ENCODE data around the gene MAP3K8.

MAP3K8 gene

GRCh38 chr10:30425336-30426075 lies 8.5 kb upstream of the MAP3K8 start:
- no peak overlapping the region for H2BK5ac ChIP-seq (ENCODE audit: low read length)
- no peak overlapping the region for H4K8ac ChIP-seq (ENCODE audit: low read depth, low read length)
- no peak overlapping the region for H2BK15ac ChIP-seq (ENCODE audit: low read length)
- H3K4me3 ChIP-seq (ENCODE audit: low read length in 2 of 2) = no peak overlapping the region
- no peak overlapping the region for H2AK5ac ChIP-seq (ENCODE audit: low read depth, low read length)
- no peak for DNase-seq (ENCODE audit: low spot score)
- no peaks in the 10 kb centered on the region for H3K36me3 ChIP-seq (replicated peaks in 1 of 2; ENCODE audit: control insufficient read depth in 2 of 2, insufficient read depth in 2 of 2, low read length in 2 of 2)
- no CpG with 5 or more reads among the region's 4 CpGs for WGBS, 2 donors (ENCODE audit: extremely low coverage in 2 of 2, insufficient read length in 2 of 2, insufficient replicate concordance in 1 of 2)
- H2AFZ ChIP-seq (ENCODE audit: low read length) = no peak overlapping the region
- H3K14ac ChIP-seq (ENCODE audit: low read length) = no peak overlapping the region
- H4K91ac ChIP-seq (ENCODE audit: low read depth, low read length, poor library complexity) = no peak overlapping the region
- H3K9ac ChIP-seq (ENCODE audit: low read depth, low read length, poor library complexity) = no peak overlapping the region
- no peaks in the 10 kb centered on the region for H3K27me3 ChIP-seq (ENCODE audit: control insufficient read depth in 3 of 3, insufficient read depth in 3 of 3, low read depth in 1 of 3, low read length in 3 of 3)
- H3K4ac ChIP-seq (ENCODE audit: low read length) = no peak overlapping the region
- no peak overlapping the region for H3K23ac ChIP-seq (ENCODE audit: low read depth, low read length, poor library complexity)
- no peak overlapping the region for H3K4me2 ChIP-seq (ENCODE audit: insufficient read depth, low read length, poor library complexity, severe bottlenecking)
- H2BK12ac ChIP-seq (ENCODE audit: low read length) = no peak overlapping the region
- H2BK120ac ChIP-seq (ENCODE audit: low read depth, low read length) = no peak overlapping the region
- H3K27ac ChIP-seq (replicated peaks; ENCODE audit: low read length) = no peak overlapping the region
- peaks cover 9 to 21% of the 10 kb centered on the region in 2 donors for H3K4me1 ChIP-seq (ENCODE audit: control insufficient read depth in 2 of 2, insufficient read depth in 1 of 2, low read depth in 1 of 2, low read length in 2 of 2)
- H3K79me1 ChIP-seq (ENCODE audit: low read depth, low read length) = no peaks in the 10 kb centered on the region
- H3K9me3 ChIP-seq (replicated peaks in 1 of 2; ENCODE audit: control insufficient read depth in 2 of 2, insufficient read depth in 1 of 2, low read depth in 1 of 2, low read length in 2 of 2) = no peaks in the 10 kb centered on the region
- no peak overlapping the region for H3K18ac ChIP-seq (ENCODE audit: low read length)

- H3K79me1 ChIP-seq (ENCODE audit: low read depth, low read length) = no peaks in the 10 kb centered on the region
- no peak overlapping the region for H3K27ac ChIP-seq (replicated peaks; ENCODE audit: low read length)
- H3K18ac ChIP-seq (ENCODE audit: low read length) = no peak overlapping the region
- H3K9me3 ChIP-seq (replicated peaks in 1 of 2; ENCODE audit: control insufficient read depth in 2 of 2, insufficient read depth in 1 of 2, low read depth in 1 of 2, low read length in 2 of 2) = no peaks in the 10 kb centered on the region
- H2BK120ac ChIP-seq (ENCODE audit: low read depth, low read length) = no peak overlapping the region
- H2BK5ac ChIP-seq (ENCODE audit: low read length) = no peak overlapping the region
- WGBS, 2 donors (ENCODE audit: extremely low coverage in 2 of 2, insufficient read length in 2 of 2, insufficient replicate concordance in 1 of 2) = no CpG with 5 or more reads among the region's 12 CpGs
- no peak overlapping the region for H3K4me3 ChIP-seq (ENCODE audit: low read length in 2 of 2)
- DNase-seq (ENCODE audit: low spot score) = no peak
- no peak overlapping the region for H4K91ac ChIP-seq (ENCODE audit: low read depth, low read length, poor library complexity)
- H2BK15ac ChIP-seq (ENCODE audit: low read length) = no peak overlapping the region
- H2AK5ac ChIP-seq (ENCODE audit: low read depth, low read length) = no peak overlapping the region
- H2AFZ ChIP-seq (ENCODE audit: low read length) = no peak overlapping the region
- H2BK12ac ChIP-seq (ENCODE audit: low read length) = no peak overlapping the region
- no peak overlapping the region for H3K4me2 ChIP-seq (ENCODE audit: insufficient read depth, low read length, poor library complexity, severe bottlenecking)
- peaks cover 7 to 11% of the 10 kb centered on the region in 2 donors for H3K4me1 ChIP-seq (ENCODE audit: control insufficient read depth in 2 of 2, insufficient read depth in 1 of 2, low read depth in 1 of 2, low read length in 2 of 2)
- H3K14ac ChIP-seq (ENCODE audit: low read length) = no peak overlapping the region
- no peak overlapping the region for H3K9ac ChIP-seq (ENCODE audit: low read depth, low read length, poor library complexity)
- H3K27me3 ChIP-seq (ENCODE audit: control insufficient read depth in 3 of 3, insufficient read depth in 3 of 3, low read depth in 1 of 3, low read length in 3 of 3) = no peaks in the 10 kb centered on the region
- H3K23ac ChIP-seq (ENCODE audit: low read depth, low read length, poor library complexity) = no peak overlapping the region
- no peak overlapping the region for H4K8ac ChIP-seq (ENCODE audit: low read depth, low read length)
- H3K36me3 ChIP-seq (replicated peaks in 1 of 2; ENCODE audit: control insufficient read depth in 2 of 2, insufficient read depth in 2 of 2, low read length in 2 of 2) = no peaks in the 10 kb centered on the region
- H3K4ac ChIP-seq (ENCODE audit: low read length) = no peak overlapping the region
Observed at GRCh38 chr10:30430544-30431298, 3.3 kb upstream of the MAP3K8 start.

GRCh38 chr10:30431435-30431911 lies 2.5 kb upstream of the MAP3K8 start:
- no CpG with 5 or more reads among the region's 17 CpGs for WGBS, 2 donors (ENCODE audit: extremely low coverage in 2 of 2, insufficient read length in 2 of 2, insufficient replicate concordance in 1 of 2)
- no peak overlapping the region for H3K23ac ChIP-seq (ENCODE audit: low read depth, low read length, poor library complexity)
- no peak for DNase-seq (ENCODE audit: low spot score)
- H3K4me2 ChIP-seq (ENCODE audit: insufficient read depth, low read length, poor library complexity, severe bottlenecking) = no peak overlapping the region
- no peak overlapping the region for H2BK120ac ChIP-seq (ENCODE audit: low read depth, low read length)
- peaks cover 10 to 19% of the 10 kb centered on the region in 2 donors for H3K4me1 ChIP-seq (ENCODE audit: control insufficient read depth in 2 of 2, insufficient read depth in 1 of 2, low read depth in 1 of 2, low read length in 2 of 2)
- no peak overlapping the region for H3K9ac ChIP-seq (ENCODE audit: low read depth, low read length, poor library complexity)
- peak overlapping the region; percentile 30 for H2AK5ac ChIP-seq (ENCODE audit: low read depth, low read length)
- no peak overlapping the region for H4K8ac ChIP-seq (ENCODE audit: low read depth, low read length)
- H3K9me3 ChIP-seq (replicated peaks in 1 of 2; ENCODE audit: control insufficient read depth in 2 of 2, insufficient read depth in 1 of 2, low read depth in 1 of 2, low read length in 2 of 2) = no peaks in the 10 kb centered on the region
- no peaks in the 10 kb centered on the region for H3K36me3 ChIP-seq (replicated peaks in 1 of 2; ENCODE audit: control insufficient read depth in 2 of 2, insufficient read depth in 2 of 2, low read length in 2 of 2)
- no peaks in the 10 kb centered on the region for H3K79me1 ChIP-seq (ENCODE audit: low read depth, low read length)
- peak overlapping the region; percentile 33 for H3K18ac ChIP-seq (ENCODE audit: low read length)
- no peak overlapping the region for H2BK5ac ChIP-seq (ENCODE audit: low read length)
- H2AFZ ChIP-seq (ENCODE audit: low read length) = no peak overlapping the region
- no peak overlapping the region for H2BK12ac ChIP-seq (ENCODE audit: low read length)
- H3K14ac ChIP-seq (ENCODE audit: low read length) = no peak overlapping the region
- H3K4me3 ChIP-seq (ENCODE audit: low read length in 2 of 2) = no peak overlapping the region
- H3K4ac ChIP-seq (ENCODE audit: low read length) = no peak overlapping the region
- peak overlapping the region; percentile 87 for H2BK15ac ChIP-seq (ENCODE audit: low read length)
- no peaks in the 10 kb centered on the region for H3K27me3 ChIP-seq (ENCODE audit: control insufficient read depth in 3 of 3, insufficient read depth in 3 of 3, low read depth in 1 of 3, low read length in 3 of 3)
- H3K27ac ChIP-seq (replicated peaks; ENCODE audit: low read length) = no peak overlapping the region
- H4K91ac ChIP-seq (ENCODE audit: low read depth, low read length, poor library complexity) = no peak overlapping the region

- Histone ChIP-seq H2BK5ac (ENCODE audit: low read length) (peak overlapping the region; percentile 100), H3K4me1 (ENCODE audit: control insufficient read depth in 2 of 2, insufficient read depth in 1 of 2, low read depth in 1 of 2, low read length in 2 of 2) (peaks cover 19 to 28% of the 10 kb centered on the region in 2 donors), H2BK120ac (ENCODE audit: low read depth, low read length) (no peak overlapping the region), H3K36me3 (replicated peaks in 1 of 2; ENCODE audit: control insufficient read depth in 2 of 2, insufficient read depth in 2 of 2, low read length in 2 of 2) (no peaks in the 10 kb centered on the region), H3K9me3 (replicated peaks in 1 of 2; ENCODE audit: control insufficient read depth in 2 of 2, insufficient read depth in 1 of 2, low read depth in 1 of 2, low read length in 2 of 2) (no peaks in the 10 kb centered on the region), H3K23ac (ENCODE audit: low read depth, low read length, poor library complexity) (no peak overlapping the region), H3K27me3 (ENCODE audit: control insufficient read depth in 3 of 3, insufficient read depth in 3 of 3, low read depth in 1 of 3, low read length in 3 of 3) (no peaks in the 10 kb centered on the region), H3K79me1 (ENCODE audit: low read depth, low read length) (no peaks in the 10 kb centered on the region), H3K4me2 (ENCODE audit: insufficient read depth, low read length, poor library complexity, severe bottlenecking) (peak overlapping the region; percentile 89), H3K18ac (ENCODE audit: low read length) (peak overlapping the region; percentile 4), H2BK15ac (ENCODE audit: low read length) (peak overlapping the region; percentile 74), H4K91ac (ENCODE audit: low read depth, low read length, poor library complexity) (no peak overlapping the region), H4K8ac (ENCODE audit: low read depth, low read length) (no peak overlapping the region), H3K27ac (replicated peaks; ENCODE audit: low read length) (peak overlapping the region; percentile 99), H2BK12ac (ENCODE audit: low read length) (peak overlapping the region; percentile 77), H3K4me3 (ENCODE audit: low read length in 2 of 2) (peak overlapping the region; percentile 82 to 84), H2AFZ (ENCODE audit: low read length) (peak overlapping the region; percentile 99), H3K4ac (ENCODE audit: low read length) (no peak overlapping the region), H3K14ac (ENCODE audit: low read length) (no peak overlapping the region), H2AK5ac (ENCODE audit: low read depth, low read length) (peak overlapping the region; percentile 32), H3K9ac (ENCODE audit: low read depth, low read length, poor library complexity) (no peak overlapping the region)
- DNase-seq (ENCODE audit: low spot score) = no peak
- WGBS, 2 donors (ENCODE audit: extremely low coverage in 2 of 2, insufficient read length in 2 of 2, insufficient replicate concordance in 1 of 2) = no CpG with 5 or more reads among the region's 35 CpGs
Observed at GRCh38 chr10:30432622-30433305, 1.2 kb upstream of the MAP3K8 start.

Data from neuronal stem cell (in vitro differentiated cells).